RKO (cell line): ENCODE results near the gene LHFPL5.

Experiments used
- DNase-seq: peaks from one replicate; pipeline ENCODE4 v3.0.0-alpha.2; 2016; ENCODE audit warnings: low spot score

Gene LHFPL5

GRCh38 chr6:35856250-35856649 is 51.1 kb downstream of the LHFPL5 start:
- DNase-seq, result no peak

- no peak for DNase-seq
These were observed 52.7 kb downstream of the LHFPL5 start for GRCh38 chr6:35857853-35858252.

- no peak for DNase-seq
These were observed 54.2 kb downstream of the LHFPL5 start for GRCh38 chr6:35859367-35859766.
